Hepatocyte (in vitro differentiated cells): ENCODE results near the gene SKIDA1.

Experiments used
- EZH2 ChIP-seq: fragments of 200-600 bp; sonication (generic); IDR thresholded peaks from 2 replicates; pipeline ENCODE4 v1.6.1; 2016; ENCODE audit warnings: antibody characterized with exemption, mild to moderate bottlenecking, borderline replicate concordance
- TF ChIP-seq, protein P1 (sequence below): fragments of 200-600 bp; sonication (generic); IDR thresholded peaks from 2 replicates; pipeline ENCODE4 v1.5.1; 2016; ENCODE audit warnings: antibody characterized with exemption, mild to moderate bottlenecking; ENCODE audit not compliant: poor library complexity

DNA sequence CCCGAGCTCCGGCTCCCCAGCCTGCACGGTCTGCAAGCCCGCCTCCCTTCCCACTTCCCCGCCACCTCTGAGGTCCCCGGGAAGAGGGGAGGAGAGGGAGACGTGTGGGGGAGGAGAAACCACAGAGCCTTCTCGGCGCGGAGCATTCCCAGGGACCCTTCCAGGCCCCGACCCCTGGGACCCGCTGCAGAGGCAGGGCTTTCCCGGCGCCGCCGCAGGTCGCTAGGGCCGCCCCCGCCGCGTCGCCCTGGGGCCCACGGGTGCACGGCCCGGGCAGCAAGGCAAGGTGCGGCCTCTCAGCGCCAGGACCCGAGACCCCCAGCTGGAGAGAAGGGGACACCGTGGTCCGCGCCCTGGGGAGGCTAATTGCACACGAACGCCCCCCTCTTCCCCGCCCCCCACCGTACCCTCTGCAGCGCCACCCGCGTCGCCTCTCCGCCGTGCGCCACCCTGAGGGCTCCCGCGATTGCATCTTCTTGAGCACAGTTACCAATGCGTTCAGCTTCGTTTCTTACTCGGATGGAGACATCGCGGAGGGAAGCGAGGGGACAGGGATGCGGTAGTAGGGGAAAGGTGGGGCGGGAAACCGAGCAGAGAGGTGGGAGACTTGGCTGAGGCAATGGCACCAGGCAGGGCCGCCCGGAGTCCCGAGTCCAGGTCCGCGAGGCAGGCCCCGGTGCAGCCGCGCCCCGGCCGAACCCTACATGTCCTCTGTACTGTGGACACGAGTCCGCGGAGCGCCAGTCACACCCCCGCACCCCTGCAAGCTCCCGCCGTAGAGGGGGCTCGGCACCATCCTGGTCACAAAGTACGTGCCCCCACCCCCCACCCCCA is 28.9 kb downstream of the SKIDA1 start:
- TF ChIP-seq, protein P1, sequence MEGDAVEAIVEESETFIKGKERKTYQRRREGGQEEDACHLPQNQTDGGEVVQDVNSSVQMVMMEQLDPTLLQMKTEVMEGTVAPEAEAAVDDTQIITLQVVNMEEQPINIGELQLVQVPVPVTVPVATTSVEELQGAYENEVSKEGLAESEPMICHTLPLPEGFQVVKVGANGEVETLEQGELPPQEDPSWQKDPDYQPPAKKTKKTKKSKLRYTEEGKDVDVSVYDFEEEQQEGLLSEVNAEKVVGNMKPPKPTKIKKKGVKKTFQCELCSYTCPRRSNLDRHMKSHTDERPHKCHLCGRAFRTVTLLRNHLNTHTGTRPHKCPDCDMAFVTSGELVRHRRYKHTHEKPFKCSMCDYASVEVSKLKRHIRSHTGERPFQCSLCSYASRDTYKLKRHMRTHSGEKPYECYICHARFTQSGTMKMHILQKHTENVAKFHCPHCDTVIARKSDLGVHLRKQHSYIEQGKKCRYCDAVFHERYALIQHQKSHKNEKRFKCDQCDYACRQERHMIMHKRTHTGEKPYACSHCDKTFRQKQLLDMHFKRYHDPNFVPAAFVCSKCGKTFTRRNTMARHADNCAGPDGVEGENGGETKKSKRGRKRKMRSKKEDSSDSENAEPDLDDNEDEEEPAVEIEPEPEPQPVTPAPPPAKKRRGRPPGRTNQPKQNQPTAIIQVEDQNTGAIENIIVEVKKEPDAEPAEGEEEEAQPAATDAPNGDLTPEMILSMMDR: peak; percentile 31
- TF ChIP-seq EZH2: no peak
